ENCODE measurements around the gene RHOBTB3. TPM values are rescaled to one million over a fixed set of nuclear protein-coding genes. Genes with fewer than 3 reads are reported as not detected.

Gene RHOBTB3
- total RNA-seq, 2 donors from 2014 or later, result 56.2 to 89.9 TPM

- H3K36me3 ChIP-seq, result peaks cover 43% of the 10 kb centered on the region
- DNase-seq (ENCODE audit: low spot score), result no peak
- TF ChIP-seq CTCF (IDR thresholded peaks at IDR 0.05), result no peak
- H3K4me3 ChIP-seq, result no peak overlapping the region
- H3K4me1 ChIP-seq, result peaks cover 0 to 58% of the 10 kb centered on the region in 2 donors
- no peaks in the 10 kb centered on the region for H3K9me3 ChIP-seq
- H3K27me3 ChIP-seq, result no peaks in the 10 kb centered on the region
- peak overlapping the region in 1 of 2 donors; percentile 65 for H3K27ac ChIP-seq
Measured at GRCh38 chr5:95816776-95817175, 85.6 kb downstream of the RHOBTB3 start.

GRCh38 chr5:95817430-95817829 lies 86.3 kb downstream of the RHOBTB3 start:
- H3K27ac ChIP-seq, result peak overlapping the region; percentile 65 to 67
- no peaks in the 10 kb centered on the region for H3K27me3 ChIP-seq
- DNase-seq (ENCODE audit: low spot score), result no peak
- H3K36me3 ChIP-seq, result peaks cover 43% of the 10 kb centered on the region
- H3K4me1 ChIP-seq, result peaks cover 0 to 51% of the 10 kb centered on the region in 2 donors
- peak overlapping the region in 1 of 2 donors; percentile 5 for H3K4me3 ChIP-seq
- no peaks in the 10 kb centered on the region for H3K9me3 ChIP-seq
- no peak for TF ChIP-seq CTCF (IDR thresholded peaks at IDR 0.05)

GRCh38 chr5:95818181-95819147 lies 87.3 kb downstream of the RHOBTB3 start:
- peak overlapping the region; percentile 65 to 67 for H3K27ac ChIP-seq
- peaks cover 0 to 56% of the 10 kb centered on the region in 2 donors for H3K4me1 ChIP-seq
- no peaks in the 10 kb centered on the region for H3K9me3 ChIP-seq
- peak overlapping the region; percentile 5 to 7 for H3K4me3 ChIP-seq
- H3K27me3 ChIP-seq, result no peaks in the 10 kb centered on the region
- DNase-seq (ENCODE audit: low spot score), result no peak
- peaks cover 43% of the 10 kb centered on the region for H3K36me3 ChIP-seq
- TF ChIP-seq CTCF (IDR thresholded peaks at IDR 0.05), result no peak

- H3K27me3 ChIP-seq, result no peaks in the 10 kb centered on the region
- H3K9me3 ChIP-seq, result no peaks in the 10 kb centered on the region
- H3K36me3 ChIP-seq, result peaks cover 14% of the 10 kb centered on the region
- peaks cover 0 to 70% of the 10 kb centered on the region in 2 donors for H3K4me1 ChIP-seq
- TF ChIP-seq CTCF (IDR thresholded peaks at IDR 0.05), result no peak
- no peak for DNase-seq (ENCODE audit: low spot score)
- H3K4me3 ChIP-seq, result peak overlapping the region; percentile 71 to 82
- peak overlapping the region; percentile 91 to 96 for H3K27ac ChIP-seq
Measured at GRCh38 chr5:95821110-95822021, 90.2 kb downstream of the RHOBTB3 start.

GRCh38 chr5:95822043-95822541 lies 91.0 kb downstream of the RHOBTB3 start:
- peaks cover 0 to 67% of the 10 kb centered on the region in 2 donors for H3K4me1 ChIP-seq

More at GRCh38 chr5:95822043-95822541, 91.0 kb downstream of the RHOBTB3 start:
- no peak for DNase-seq (ENCODE audit: low spot score)
- no peak for TF ChIP-seq CTCF (IDR thresholded peaks at IDR 0.05)
- Histone ChIP-seq H3K4me3 (peak overlapping the region; percentile 71 to 82), H3K27ac (peak overlapping the region; percentile 91 to 96), H3K27me3 (no peaks in the 10 kb centered on the region), H3K9me3 (no peaks in the 10 kb centered on the region), H3K36me3 (peaks cover 7% of the 10 kb centered on the region)
